Tibial nerve (tissue), 4 donors: Measurements from ENCODE around the gene PCCB.

ENCODE experiments used
- EP300 ChIP-seq, 2 donors: sonication (generic); formaldehyde crosslinking; IDR thresholded peaks; one replicate each; pipeline ENCODE4 v1.6.1; 2017; ENCODE audit warnings: antibody characterized with exemption in 2 of 2, mild to moderate bottlenecking in 1 of 2
- POLR2A ChIP-seq, 2 donors: fragments of 450-650 bp; IDR thresholded peaks; one replicate each; pipeline ENCODE4 v1.6.1; 2017; ENCODE audit warnings: antibody characterized with exemption in 2 of 2, mild to moderate bottlenecking in 2 of 2, moderate library complexity in 2 of 2
- TF ChIP-seq, protein P1 (sequence below), 5 experiments: fragments of 200-600 bp in 3 of 5; fragments of 450-650 bp in 2 of 5; sonication (generic) in 3 of 5; IDR thresholded peaks; one replicate each; pipeline ENCODE4 v1.5.1; 2016 to 2019; ENCODE audit warnings: antibody characterized with exemption in 5 of 5, mild to moderate bottlenecking in 3 of 5, moderate library complexity in 2 of 5

GRCh38 chr3:136277115-136277514, 27.0 kb downstream of the PCCB start:
- TF ChIP-seq, protein P1, sequence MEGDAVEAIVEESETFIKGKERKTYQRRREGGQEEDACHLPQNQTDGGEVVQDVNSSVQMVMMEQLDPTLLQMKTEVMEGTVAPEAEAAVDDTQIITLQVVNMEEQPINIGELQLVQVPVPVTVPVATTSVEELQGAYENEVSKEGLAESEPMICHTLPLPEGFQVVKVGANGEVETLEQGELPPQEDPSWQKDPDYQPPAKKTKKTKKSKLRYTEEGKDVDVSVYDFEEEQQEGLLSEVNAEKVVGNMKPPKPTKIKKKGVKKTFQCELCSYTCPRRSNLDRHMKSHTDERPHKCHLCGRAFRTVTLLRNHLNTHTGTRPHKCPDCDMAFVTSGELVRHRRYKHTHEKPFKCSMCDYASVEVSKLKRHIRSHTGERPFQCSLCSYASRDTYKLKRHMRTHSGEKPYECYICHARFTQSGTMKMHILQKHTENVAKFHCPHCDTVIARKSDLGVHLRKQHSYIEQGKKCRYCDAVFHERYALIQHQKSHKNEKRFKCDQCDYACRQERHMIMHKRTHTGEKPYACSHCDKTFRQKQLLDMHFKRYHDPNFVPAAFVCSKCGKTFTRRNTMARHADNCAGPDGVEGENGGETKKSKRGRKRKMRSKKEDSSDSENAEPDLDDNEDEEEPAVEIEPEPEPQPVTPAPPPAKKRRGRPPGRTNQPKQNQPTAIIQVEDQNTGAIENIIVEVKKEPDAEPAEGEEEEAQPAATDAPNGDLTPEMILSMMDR (IDR thresholded peaks at IDR 0.05), result no peak
- TF ChIP-seq POLR2A (IDR thresholded peaks at IDR 0.05) (no peak), EP300 (IDR thresholded peaks at IDR 0.05) (no peak)
